ENCODE data around the gene TMEM255A. TPM values are rescaled to one million over a fixed set of nuclear protein-coding genes. Genes with fewer than 3 reads are reported as not detected.

Gene TMEM255A
- under 0.01 TPM in 2 replicates for total RNA-seq
- polyA plus RNA-seq = 0.67 and 0.93 TPM in 2 replicates
- polyA plus RNA-seq (2012) = 0.36 and 0.69 TPM in 2 replicates
- 1.1 TPM in 1 of 2 replicates, not detected in the other for polyA minus RNA-seq (ENCODE audit: low replicate concordance)

DNA sequence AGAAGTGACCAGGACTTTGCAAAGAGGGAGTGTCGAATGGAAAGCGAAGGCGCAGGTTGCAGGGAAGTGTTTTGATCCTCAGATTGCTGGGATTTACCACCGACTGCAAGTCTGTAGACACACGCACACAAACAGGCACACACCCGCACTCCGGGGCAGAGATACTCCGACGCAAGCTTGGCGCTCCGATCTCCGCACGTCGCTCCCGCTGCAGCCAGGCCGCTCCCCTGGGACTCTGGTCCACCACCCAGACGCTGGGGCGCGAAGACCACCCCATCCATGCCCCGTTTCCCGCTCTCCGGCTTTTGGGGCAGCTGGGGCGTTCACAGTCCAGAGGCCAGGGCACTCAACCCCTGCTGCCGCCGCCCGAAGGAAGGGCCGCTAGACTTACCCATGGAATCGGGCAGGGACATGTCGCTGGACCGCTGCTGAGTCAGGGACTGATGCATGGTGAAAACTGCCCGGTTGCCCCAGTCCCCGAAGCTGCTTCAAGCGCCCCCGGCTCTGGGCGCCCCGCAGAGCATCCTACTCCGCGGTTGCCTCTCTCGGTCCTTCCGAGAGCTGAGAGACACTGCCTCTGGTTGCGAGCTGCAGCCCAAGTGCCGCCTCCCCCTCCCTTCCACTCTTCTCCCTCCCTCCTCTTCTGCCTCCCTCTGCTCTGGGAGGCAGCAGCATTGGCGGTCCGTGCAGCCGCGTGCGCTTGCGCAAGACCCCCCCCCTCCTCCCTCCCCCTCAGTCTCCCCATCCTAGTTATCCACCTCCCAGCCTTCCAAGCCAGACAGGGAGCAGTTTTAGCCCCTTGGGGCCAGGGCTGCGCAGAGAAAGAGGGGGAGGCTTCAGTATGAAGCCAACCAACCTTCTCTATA is at the start of gene TMEM255A:
TSS of gene TMEM255A (minus strand) at position 601 of the 866 bp plus-strand sequence. CDS start at position 449, 152 bp downstream.
- Histone ChIP-seq H3K9ac (ENCODE audit: insufficient read depth, low read length) (no peak within 1 kb of the TSS), H2AFZ (ENCODE audit: low read length) (no peak within 1 kb of the TSS), H3K4me1 (ENCODE audit: control insufficient read depth, extremely low read depth, insufficient read depth, low read length) (no peaks in the 10 kb centered on the region), H3K9me3 (ENCODE audit: control insufficient read depth, insufficient read depth, low read depth, low read length) (no peaks in the 10 kb centered on the region), H3K27me3 (ENCODE audit: control insufficient read depth, insufficient read depth, low read length) (peaks cover 15% of the 10 kb centered on the region), H3K36me3 (ENCODE audit: control insufficient read depth, insufficient read depth, low read length) (no peaks in the 10 kb centered on the region), H3K79me2 (ENCODE audit: control insufficient read depth, insufficient read depth, low read length) (no peaks in the 10 kb centered on the region), H3K4me3 (replicated peaks in 1 of 4; ENCODE audit: control extremely low read depth in 1 of 4, insufficient read depth in 1 of 4, low read depth in 3 of 4, low read length in 4 of 4) (peak within 1 kb of the TSS in 3 of 4 experiments; percentile 14 to 49 (median 23)), H4K20me1 (ENCODE audit: control insufficient read depth, extremely low read depth, insufficient read depth, low read length) (no peaks in the 10 kb centered on the region), H3K27ac (ENCODE audit: insufficient read depth, low read length) (no peak within 1 kb of the TSS), H3K4me2 (ENCODE audit: extremely low read depth, insufficient read depth, low read length) (peak within 1 kb of the TSS; percentile 59)
- DNase-seq (ENCODE audit: low read depth in 2 of 2) = peak; percentile 6 to 14
- TF ChIP-seq EZH2 (IDR thresholded peaks at IDR 0.05; ENCODE audit: low read length, missing control alignments) = peak; percentile 34
- TF ChIP-seq, protein P1, sequence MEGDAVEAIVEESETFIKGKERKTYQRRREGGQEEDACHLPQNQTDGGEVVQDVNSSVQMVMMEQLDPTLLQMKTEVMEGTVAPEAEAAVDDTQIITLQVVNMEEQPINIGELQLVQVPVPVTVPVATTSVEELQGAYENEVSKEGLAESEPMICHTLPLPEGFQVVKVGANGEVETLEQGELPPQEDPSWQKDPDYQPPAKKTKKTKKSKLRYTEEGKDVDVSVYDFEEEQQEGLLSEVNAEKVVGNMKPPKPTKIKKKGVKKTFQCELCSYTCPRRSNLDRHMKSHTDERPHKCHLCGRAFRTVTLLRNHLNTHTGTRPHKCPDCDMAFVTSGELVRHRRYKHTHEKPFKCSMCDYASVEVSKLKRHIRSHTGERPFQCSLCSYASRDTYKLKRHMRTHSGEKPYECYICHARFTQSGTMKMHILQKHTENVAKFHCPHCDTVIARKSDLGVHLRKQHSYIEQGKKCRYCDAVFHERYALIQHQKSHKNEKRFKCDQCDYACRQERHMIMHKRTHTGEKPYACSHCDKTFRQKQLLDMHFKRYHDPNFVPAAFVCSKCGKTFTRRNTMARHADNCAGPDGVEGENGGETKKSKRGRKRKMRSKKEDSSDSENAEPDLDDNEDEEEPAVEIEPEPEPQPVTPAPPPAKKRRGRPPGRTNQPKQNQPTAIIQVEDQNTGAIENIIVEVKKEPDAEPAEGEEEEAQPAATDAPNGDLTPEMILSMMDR (conservative IDR thresholded peaks at IDR 0.05 in 1 of 2, IDR thresholded peaks at IDR 0.05 in 1 of 2; ENCODE audit: low read depth in 1 of 2, low read length in 2 of 2) = no peak

- H4K20me1 ChIP-seq (ENCODE audit: control insufficient read depth, extremely low read depth, insufficient read depth, low read length) = no peaks in the 10 kb centered on the region
- no peak overlapping the region for H3K27ac ChIP-seq (ENCODE audit: insufficient read depth, low read length)
- DNase-seq (ENCODE audit: low read depth in 2 of 2) = peak in 1 of 2 donors; percentile 63
- no peak overlapping the region for H3K4me2 ChIP-seq (ENCODE audit: extremely low read depth, insufficient read depth, low read length)
- no peak overlapping the region for H3K9ac ChIP-seq (ENCODE audit: insufficient read depth, low read length)
- H3K4me1 ChIP-seq (ENCODE audit: control insufficient read depth, extremely low read depth, insufficient read depth, low read length) = no peaks in the 10 kb centered on the region
- no peaks in the 10 kb centered on the region for H3K27me3 ChIP-seq (ENCODE audit: control insufficient read depth, insufficient read depth, low read length)
- H2AFZ ChIP-seq (ENCODE audit: low read length) = no peak overlapping the region
- H3K36me3 ChIP-seq (ENCODE audit: control insufficient read depth, insufficient read depth, low read length) = no peaks in the 10 kb centered on the region
- no peaks in the 10 kb centered on the region for H3K9me3 ChIP-seq (ENCODE audit: control insufficient read depth, insufficient read depth, low read depth, low read length)
- no peaks in the 10 kb centered on the region for H3K79me2 ChIP-seq (ENCODE audit: control insufficient read depth, insufficient read depth, low read length)
- H3K4me3 ChIP-seq (replicated peaks in 1 of 4; ENCODE audit: control extremely low read depth in 1 of 4, insufficient read depth in 1 of 4, low read depth in 3 of 4, low read length in 4 of 4) = no peak overlapping the region
- no peak for TF ChIP-seq EZH2 (IDR thresholded peaks at IDR 0.05; ENCODE audit: low read length, missing control alignments)
- TF ChIP-seq, protein P1 (conservative IDR thresholded peaks at IDR 0.05 in 1 of 2, IDR thresholded peaks at IDR 0.05 in 1 of 2; ENCODE audit: low read depth in 1 of 2, low read length in 2 of 2) = no peak
Measured at GRCh38 chrX:120358737-120359456, 47.6 kb upstream of the TMEM255A start.

DNA sequence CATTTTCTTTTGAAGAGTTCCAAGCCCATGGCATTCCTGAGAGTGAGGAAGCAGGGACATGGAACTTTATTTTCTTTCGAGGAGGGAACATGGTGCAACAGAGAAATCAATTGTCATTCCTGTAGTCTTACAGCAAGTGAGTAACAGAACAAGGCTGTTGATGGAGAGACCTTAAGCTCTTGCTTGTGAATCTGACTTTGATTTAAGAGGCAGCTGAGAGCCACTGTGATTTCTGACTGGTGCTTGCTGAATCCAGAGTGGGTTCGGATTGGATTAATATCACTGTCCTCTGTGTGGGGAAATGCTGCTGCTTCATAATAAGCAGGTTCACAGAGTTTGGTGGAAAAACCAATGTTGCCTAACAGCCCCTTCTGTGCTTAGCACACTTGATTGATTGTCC is 45.9 kb upstream of the TMEM255A start:
- TF ChIP-seq, protein P1 (conservative IDR thresholded peaks at IDR 0.05 in 1 of 2, IDR thresholded peaks at IDR 0.05 in 1 of 2; ENCODE audit: low read depth in 1 of 2, low read length in 2 of 2) = no peak
- TF ChIP-seq EZH2 (IDR thresholded peaks at IDR 0.05; ENCODE audit: low read length, missing control alignments) = no peak
- no peaks in the 10 kb centered on the region for H3K79me2 ChIP-seq (ENCODE audit: control insufficient read depth, insufficient read depth, low read length)
- H3K36me3 ChIP-seq (ENCODE audit: control insufficient read depth, insufficient read depth, low read length) = no peaks in the 10 kb centered on the region
- no peaks in the 10 kb centered on the region for H3K9me3 ChIP-seq (ENCODE audit: control insufficient read depth, insufficient read depth, low read depth, low read length)
- no peak overlapping the region for H3K4me3 ChIP-seq (replicated peaks in 1 of 4; ENCODE audit: control extremely low read depth in 1 of 4, insufficient read depth in 1 of 4, low read depth in 3 of 4, low read length in 4 of 4)
- no peaks in the 10 kb centered on the region for H4K20me1 ChIP-seq (ENCODE audit: control insufficient read depth, extremely low read depth, insufficient read depth, low read length)
- H3K4me1 ChIP-seq (ENCODE audit: control insufficient read depth, extremely low read depth, insufficient read depth, low read length) = no peaks in the 10 kb centered on the region
- H3K9ac ChIP-seq (ENCODE audit: insufficient read depth, low read length) = no peak overlapping the region
- H3K27me3 ChIP-seq (ENCODE audit: control insufficient read depth, insufficient read depth, low read length) = no peaks in the 10 kb centered on the region
- H2AFZ ChIP-seq (ENCODE audit: low read length) = no peak overlapping the region
- no peak for DNase-seq (ENCODE audit: low read depth in 2 of 2)
- H3K27ac ChIP-seq (ENCODE audit: insufficient read depth, low read length) = no peak overlapping the region
- H3K4me2 ChIP-seq (ENCODE audit: extremely low read depth, insufficient read depth, low read length) = no peak overlapping the region

All from fibroblast of lung (primary cell).